HG03460 (cell line): ENCODE data around the gene TMEM114.

Experiments
- ATAC-seq: cut with Tn5 transposase; IDR thresholded peaks from one replicate; pipeline ENCODE4 v1.9.1; 2021; ENCODE audit not compliant: unreplicated experiment

TMEM114 gene

DNA sequence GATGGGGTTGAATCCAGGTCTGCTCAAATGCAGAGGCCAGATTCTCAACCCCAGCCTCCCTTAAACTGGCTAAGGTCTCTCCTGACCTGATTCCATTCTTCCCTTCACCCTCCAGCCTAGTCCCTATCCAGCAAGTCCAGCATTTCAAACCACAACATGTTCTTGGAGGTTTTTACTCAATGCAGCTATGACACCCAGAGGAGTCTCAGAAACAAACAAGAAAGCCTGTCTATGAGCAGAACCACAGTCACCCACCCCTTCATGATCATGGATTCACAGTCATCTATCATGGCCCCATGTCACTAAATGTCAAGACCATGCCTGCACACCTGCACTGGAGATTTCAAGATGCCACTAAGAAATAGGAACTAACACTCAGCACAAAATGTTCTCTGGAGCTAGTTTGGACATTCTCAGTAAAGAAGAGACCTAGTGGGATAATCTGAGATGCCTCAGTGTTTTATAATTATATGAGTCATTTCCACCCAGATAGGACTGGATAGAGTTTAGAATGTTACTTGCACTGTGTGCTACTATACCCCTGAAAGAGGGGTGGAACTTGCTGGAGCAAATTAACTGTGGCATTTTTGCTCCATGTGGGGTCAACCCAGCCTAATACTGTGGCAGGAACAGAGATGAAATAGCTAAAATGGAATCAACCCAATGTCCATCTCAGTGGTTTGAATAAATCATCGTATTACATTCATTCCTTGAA is 21.7 kb upstream of the TMEM114 start:
- no peak for ATAC-seq

DNA sequence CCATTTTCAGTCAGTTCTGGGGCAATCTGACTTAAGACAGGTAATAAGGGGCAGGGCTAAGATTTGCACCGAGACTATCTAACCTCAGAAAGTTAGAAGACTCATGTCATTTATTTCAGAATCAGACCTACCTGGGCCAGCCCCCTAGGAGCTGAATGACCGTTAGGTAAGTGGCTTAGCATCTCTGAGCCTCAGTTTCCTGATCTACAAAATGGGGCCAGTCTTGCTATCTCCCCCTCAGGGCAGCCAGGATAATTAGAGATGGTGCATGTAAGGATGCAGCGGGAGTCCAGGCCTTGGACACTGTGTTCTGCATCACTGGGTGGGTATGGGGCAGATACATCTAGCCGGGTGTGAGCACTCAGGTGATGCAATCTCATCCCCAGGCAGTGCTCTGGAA is 20.8 kb upstream of the TMEM114 start:
- ATAC-seq, result no peak

DNA sequence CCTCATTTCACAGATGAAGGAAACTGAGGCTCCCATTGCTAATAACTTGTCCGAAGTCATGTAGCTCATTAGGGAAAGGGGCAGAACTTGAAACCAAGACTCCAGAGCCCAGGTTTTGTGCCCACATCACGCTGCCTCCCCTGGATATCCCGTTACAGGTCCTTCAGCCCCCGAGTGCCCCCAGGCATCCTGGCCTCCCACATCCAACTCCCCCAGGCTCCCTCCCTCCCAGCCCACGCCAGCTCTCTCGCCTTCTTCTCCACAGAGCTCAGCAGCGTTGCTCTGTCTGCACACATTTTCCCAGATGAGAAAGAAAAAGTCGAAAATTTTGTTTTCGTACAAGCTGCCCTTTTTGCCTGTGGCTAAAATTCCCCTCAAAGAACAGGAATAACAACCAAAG is 16.9 kb upstream of the TMEM114 start:
- no peak for ATAC-seq

DNA sequence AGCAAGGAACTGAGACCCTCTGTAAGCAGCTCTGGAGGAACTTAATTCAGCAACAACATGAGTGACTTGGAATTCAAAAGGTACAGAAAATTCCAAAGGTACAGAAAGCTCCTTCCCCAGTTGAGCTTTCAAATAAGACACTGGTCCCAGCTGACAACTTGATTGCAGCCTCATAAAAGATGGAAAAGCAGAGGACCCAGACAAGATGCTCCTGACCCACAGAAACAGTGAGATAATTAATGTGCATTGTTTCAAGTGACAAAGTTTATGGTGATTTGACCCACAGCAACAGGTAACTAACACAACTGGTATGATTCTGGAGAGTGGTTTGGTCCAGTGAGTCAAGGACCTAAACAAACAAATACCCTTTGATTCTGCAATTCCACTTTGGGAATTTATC is 15.2 kb upstream of the TMEM114 start:
- ATAC-seq, result no peak

DNA sequence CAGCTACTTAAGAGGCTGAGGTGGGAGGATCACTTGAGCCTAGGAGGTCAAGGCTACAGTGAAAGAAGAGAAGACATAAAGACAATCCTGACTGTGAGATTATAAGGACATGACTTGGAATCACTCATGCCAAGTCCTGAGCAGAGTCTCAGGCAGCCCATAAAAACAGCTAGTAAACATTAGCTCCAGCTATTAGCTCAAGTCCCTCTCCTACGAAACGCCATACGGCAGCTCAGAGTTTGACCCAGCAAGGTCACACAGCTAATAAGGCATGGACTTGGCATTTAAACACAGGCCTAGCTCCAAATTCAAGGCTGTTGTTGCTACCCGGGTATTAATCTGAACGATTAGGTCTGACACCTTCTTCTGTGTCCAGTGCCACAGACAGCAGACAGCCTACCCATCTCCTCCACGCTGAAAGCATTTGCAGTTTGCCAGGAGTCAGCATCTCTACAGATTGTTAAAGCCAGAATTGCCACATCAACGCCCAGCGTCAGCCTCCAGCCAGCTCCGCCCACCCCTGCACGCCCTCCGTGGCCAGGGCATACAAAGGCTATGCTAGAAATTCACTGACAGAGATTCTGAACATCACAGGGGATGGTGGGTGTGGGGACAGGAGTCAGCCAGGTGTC is 9.9 kb upstream of the TMEM114 start:
- no peak for ATAC-seq

DNA sequence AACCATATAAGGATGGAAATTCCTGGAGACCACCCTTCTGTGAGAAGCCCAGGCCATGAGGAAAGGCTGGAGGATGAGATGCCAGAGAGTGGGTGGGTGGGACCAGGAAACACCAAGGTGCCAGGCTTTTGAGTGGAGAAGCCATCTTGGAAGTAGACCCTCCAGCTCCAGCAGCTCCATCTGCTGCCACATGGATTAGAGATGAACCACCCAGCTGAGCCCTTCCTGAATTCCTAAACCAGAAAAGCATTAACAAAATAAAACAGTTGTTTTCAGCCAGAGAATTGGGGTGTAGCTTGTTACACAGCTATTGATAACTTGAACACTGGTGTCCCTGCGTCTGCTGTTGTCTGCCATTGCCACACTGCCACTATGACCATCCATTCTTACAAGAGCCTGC is 6.3 kb upstream of the TMEM114 start:
- ATAC-seq, result no peak

DNA sequence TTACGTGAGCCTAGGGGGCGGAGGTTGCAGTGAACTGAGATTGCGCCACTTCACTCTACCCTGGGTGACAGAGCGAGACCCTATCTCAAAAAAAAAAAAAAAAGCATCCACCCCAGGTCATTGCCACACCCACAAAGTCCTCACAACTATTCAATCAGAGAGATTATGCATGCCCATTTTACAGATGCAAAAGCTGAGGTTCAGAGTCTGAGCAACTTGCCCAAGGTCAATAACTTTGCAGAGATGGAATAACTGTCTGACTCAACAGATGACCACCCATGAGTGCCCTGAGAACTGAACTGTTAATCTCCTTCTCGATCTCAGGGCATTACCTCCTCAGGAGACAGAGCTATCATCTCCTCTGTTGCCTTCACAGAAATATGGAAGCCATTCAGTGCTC is 5.5 kb upstream of the TMEM114 start:
- ATAC-seq, result no peak

DNA sequence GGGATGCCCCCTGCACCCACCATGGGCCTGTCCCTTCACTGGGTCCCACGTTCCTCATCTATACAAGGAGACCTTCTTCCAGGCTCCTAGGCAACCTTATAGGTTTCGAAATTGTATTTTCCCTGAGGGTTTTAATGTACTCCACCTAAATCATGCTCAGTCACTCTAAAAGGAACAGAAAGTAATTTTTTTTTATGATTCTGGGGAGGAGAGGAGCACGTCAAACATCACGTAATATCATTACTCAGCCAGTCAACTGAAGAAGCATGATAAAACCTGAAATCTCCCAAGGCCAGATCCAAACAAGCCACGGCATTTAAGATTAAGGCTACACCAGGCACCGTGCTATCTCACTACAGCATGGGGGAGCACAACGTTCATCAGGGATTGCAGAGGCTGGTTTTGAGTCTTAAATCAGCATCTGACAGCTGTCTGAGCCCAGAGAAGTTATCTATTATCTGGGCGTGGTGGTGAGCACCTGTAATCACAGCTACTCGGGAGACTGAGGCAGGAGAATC is 3.9 kb upstream of the TMEM114 start:
- no peak for ATAC-seq

DNA sequence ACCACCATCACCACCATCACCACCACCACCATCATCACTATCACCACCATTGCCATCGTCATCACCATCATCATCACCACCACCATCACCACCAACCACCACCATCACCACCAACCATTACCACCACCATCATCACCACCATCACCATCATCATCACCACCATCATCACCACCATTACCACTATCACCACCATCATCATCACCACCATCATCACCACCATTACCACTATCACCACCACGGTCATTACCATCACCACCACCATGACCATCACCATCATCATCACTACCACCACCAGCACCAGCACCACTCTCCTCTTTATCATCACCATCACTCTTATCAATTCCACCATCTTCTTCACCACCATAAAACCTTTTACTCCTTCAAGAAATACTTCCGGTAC is 1.1 kb upstream of the TMEM114 start:
- ATAC-seq, result no peak

DNA sequence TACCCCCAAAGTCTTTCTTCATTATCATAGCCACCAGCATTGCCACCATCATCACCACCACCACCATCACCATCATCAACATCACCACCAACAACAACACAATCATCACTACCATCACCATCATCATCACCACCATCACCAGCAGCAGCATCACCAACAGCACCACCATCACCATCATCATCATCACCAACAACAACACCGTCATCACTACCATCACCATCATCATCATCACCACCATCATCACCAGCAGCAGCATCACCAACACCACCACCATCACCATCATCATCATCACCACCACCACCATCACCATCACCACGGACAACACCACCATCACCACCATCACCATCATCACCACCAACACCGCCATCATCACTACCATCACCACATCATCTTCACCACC is 500 bp upstream of the TMEM114 start:
- no peak for ATAC-seq

DNA sequence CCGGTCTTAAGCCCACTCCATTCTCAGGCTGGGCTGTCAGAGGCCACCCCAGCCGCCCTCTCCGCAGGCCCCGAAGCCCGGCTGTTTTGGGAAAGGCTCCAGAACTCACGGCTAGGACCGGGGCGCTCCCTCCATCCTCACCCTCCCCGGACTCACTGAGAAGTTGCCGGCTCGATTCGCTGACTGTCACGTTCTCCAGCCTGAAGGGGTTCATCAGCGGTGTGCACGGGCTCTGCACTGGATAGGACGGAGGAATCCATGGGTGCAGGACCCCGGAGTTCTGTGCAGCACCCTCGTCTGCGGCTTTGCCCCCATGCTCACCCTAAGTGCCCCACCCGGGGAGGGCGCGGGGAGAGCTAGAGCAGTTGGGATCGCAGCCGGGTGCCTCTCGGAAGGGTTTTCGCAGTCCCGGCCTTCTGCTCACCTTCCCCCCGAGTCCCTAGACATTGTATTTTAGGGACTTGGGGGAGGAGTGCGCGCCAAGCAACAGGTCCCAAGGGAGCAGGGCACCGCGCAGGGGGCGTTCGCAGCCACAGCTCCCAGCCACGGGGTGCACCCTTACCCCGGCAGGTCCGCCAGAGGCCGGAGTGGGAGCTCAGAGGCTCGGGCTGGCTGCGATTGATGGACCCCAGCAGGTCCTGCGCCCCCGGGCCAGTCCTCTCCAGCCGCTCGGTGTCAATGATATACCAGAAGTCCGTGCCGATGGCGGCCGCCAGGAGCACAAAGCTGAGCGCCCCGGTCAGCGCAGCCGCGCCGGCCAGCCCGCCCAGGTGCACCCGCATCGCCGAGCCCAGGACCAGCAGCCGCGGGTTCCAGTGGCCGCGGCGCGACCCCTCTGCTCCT is 1.0 kb downstream of the TMEM114 start:
- no peak for ATAC-seq

DNA sequence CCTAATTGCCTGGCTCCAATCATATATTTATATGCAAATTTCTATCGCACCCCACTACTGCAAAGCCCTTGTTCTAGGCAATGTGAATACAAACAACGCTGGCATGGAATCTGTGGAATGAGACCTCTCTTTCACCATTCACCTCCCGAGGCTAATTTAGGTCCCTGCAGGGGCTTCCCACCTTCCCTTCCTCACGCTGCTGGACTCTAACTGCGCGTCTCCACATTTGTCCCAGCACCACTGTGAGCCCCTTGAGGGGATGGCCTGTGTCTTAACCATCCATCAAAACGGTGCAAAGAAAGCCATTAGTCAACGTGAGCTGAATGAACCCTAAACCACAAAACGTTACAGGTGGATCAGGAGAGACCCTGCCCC is 1.6 kb downstream of the TMEM114 start:
- ATAC-seq, result no peak

DNA sequence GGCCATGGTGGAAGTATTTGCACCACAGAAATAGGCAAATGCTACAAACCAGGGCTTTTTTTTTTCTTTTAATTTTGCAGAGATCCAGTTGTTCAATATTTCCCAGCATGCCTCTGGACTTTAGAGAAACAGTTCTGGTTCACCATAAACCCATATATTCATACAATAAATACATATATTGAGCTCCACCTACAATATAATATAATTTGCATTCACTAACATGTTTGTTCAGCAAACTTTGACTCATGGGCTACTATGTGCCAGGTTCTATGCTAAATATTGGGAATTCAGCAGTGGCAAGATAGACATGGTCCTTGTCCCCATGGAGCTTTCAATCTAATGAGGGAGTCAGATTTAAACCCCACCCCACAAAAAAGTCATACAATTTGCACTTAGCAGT is 3.2 kb downstream of the TMEM114 start:
- ATAC-seq, result no peak

DNA sequence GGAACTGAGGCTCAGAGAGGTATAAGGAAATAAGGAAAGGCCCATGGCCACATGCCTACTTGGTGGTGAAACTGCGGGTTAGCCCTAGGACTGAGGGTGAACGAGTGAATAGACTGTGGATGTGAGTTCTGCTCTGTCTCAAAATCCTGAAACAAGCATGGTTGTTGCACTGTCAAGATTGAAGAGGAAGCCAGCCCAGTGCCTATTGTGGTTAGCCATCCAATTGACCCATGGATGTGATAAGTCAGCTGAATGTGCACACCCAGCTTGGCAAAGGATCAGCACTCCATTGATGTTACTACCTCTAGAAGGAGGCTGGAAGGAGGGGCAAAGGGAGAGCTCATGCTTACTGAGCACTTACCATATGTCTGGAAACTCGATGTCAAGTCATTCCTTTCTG is 4.5 kb downstream of the TMEM114 start:
- no peak for ATAC-seq

DNA sequence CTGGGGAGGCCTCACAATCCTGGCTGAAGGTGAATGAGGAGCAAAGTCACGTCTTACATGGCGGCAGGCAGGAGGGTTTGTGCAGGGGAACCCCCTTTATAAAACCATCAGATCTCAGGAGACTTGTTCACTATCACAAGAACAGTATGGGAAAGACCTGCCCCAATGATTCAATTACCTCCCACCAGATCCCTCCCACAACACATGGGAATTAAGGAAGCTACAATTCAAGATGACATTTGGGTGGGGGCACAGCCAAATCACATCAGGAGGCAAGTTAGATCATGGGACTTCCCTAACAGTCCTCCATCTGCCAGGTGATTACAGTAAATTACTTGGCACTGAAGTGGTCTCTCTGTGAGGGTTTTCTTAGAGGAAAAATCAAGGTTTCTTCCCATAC is 5.3 kb downstream of the TMEM114 start:
- no peak for ATAC-seq

DNA sequence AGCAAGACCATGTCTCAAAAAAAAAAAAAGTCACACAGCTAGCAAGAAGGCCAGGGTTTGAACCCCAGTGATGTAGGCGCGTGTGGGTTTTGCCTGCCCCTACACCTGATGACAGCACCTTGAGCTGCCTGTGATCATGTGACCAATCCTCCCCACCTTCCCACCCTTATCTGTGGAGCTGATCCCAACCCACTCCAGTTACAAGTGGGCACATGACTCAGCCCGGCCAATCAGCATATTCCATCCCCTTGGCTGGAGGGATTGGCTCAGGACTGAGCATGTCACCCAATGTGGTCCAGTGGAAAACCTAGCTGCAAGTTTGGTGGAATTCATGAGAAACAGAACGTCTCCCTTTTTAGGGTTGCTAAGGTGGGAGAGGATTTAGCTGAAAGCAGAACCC is 6.6 kb downstream of the TMEM114 start:
- no peak for ATAC-seq

DNA sequence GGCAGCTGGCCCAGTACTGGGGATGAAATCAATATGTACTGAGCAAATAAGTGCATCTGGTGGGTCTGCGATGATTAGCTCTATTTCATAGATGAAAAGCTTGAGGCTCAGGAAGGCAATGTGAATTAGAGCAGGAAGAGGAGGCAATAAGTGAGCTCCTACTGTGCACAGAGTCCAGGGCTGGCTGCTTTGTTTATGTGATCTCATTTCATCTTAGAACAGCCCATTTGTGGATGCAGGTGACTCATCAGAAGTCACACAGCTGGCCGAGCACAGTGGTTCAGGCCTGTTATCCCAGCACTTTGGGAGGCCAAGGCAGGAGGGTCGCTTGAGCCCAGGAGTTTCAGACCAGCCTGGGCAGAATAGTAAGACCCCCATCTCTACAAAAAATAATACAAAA is 7.1 kb downstream of the TMEM114 start:
- no peak for ATAC-seq

DNA sequence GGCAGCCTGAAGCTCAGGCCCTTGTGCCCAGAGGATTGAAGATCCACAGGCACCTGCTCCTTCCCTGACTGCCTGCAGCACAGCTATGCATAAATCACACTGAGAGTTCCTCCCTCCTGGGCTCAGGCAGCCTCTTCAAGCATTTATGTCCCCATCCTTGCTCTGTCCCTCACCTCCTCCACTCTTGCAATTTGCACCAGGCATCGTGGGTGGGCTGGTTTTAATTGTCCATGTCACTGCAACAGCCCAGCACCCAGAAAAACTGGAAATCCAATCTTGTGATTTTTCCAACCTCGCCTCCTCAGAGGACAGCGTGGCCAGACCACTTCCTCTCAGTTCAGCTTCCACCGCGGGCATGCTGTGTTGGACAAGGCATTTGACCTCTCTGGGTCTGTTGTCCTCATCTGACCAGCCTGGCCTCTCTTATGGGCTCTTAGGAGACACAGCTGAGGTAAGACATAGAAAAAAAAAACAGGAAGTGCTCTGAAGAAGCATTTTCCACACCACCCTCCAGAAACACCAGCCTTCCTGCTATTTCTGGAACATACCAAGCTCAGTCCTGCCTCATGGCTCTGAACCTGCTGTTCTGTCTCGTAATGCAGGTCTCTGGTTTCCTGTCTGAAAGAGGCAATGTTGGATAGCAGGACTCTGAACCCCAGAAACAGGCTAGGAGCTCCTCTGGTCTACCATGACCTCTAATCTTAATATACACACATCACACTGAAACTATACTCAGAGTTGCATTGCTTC is 8.3 kb downstream of the TMEM114 start:
- peak; percentile 54 for ATAC-seq

DNA sequence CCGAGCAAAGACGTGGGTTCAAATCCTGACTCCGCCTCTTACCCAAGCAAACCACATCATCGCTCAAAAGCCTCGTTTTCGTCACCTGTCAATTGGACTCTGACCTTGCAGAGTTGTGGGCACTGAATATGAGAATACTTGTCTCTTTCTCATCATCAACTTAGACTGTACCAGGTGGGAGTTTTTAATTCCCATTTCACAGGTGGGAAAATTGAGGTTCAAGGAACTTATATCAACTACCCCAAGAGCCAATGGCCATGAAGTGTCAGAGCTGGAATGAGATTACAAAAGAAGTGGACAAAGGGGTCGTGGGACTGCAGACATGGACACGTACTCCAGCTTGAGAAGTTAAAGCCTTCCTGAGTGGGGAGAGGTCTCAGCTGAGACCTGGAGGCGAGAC is 10.8 kb downstream of the TMEM114 start:
- no peak for ATAC-seq

DNA sequence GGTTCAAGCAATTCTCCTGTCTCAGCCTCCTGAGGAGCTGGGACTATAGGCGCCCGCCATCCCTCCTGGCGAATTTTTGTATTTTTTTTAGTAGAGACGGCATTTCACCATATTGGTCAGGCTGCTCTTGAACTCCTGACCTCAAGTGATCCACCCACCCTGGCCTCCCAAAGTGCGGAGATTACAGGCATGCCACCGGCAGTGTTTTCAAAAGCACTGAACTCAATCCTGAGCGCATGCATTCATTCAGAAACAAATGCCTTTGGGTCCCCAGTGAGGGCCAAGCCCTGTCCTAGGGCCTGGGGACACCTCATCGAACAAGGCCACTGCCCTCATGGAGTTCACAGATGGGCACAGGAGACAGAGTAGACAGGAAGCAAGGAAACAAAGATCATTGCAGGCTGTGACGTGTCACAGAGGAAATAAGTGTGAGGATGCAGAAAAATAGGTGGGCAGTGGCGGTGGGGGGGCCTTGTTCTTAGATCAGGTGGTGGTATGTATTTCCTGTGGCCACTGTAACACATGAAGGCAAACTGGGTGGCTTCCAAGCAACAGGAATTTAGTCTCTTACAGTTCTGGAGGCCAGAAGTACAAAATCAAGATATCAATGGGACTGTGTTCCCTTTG is 12.5 kb downstream of the TMEM114 start:
- no peak for ATAC-seq
